Measurements from ENCODE around the gene FAM174C. TPM values are rescaled to one million over a fixed set of nuclear protein-coding genes. Genes with fewer than 3 reads are reported as not detected.

Gene FAM174C
- total RNA-seq, 3 donors from 2014 or later (not counting 1 experiment from before 2014, with no cell fraction given), result 26.6 to 33.4 (median 27.1) TPM

GRCh38 chr19:1281569-1282287, 6.4 kb downstream of the FAM174C start:
- peak overlapping the region in 1 of 2 donors; percentile 47 for H3K27ac Mint-ChIP-seq
- no peak for TF ChIP-seq CTCF (IDR thresholded peaks at IDR 0.05)
- DNase-seq, result no peak
- Histone ChIP-seq H3K27ac (ENCODE audit: low read length) (no peak overlapping the region), H3K4me1 (ENCODE audit: control insufficient read depth, insufficient read depth, low read length) (peaks cover 14% of the 10 kb centered on the region), H3K9me3 (ENCODE audit: control insufficient read depth, insufficient read depth, low read length) (no peaks in the 10 kb centered on the region), H3K27me3 (ENCODE audit: control insufficient read depth, insufficient read depth, low read length) (peaks cover 11% of the 10 kb centered on the region), H3K36me3 (ENCODE audit: control insufficient read depth, insufficient read depth, low read length) (peaks cover 6% of the 10 kb centered on the region), H3K4me3 (ENCODE audit: low read length) (no peak overlapping the region)
- no peaks in the 10 kb centered on the region for H3K9me3 Mint-ChIP-seq
- H3K4me1 Mint-ChIP-seq, result peaks cover 8 to 28% of the 10 kb centered on the region in 2 donors
- peaks cover 12 to 18% of the 10 kb centered on the region in 2 donors for H3K27me3 Mint-ChIP-seq (ENCODE audit: low read depth in 2 of 2)
- intact Hi-C loops (cut with micrococcal nuclease), result no loop called here
- H3K36me3 Mint-ChIP-seq, result no peaks in the 10 kb centered on the region
- 86% methylated on average over 15 of the region's 15 CpGs for whole genome bisulfite sequencing (ENCODE audit: insufficient coverage)
- no peak for ATAC-seq
- no peak overlapping the region for H3K4me3 Mint-ChIP-seq

GRCh38 chr19:1282588-1283206, 7.4 kb downstream of the FAM174C start:
- no peak overlapping the region for H3K4me3 ChIP-seq (ENCODE audit: low read length)
- Mint-ChIP-seq H3K9me3 (no peaks in the 10 kb centered on the region), H3K4me1 (peaks cover 8 to 26% of the 10 kb centered on the region in 2 donors), H3K27me3 (ENCODE audit: low read depth in 2 of 2) (peaks cover 12 to 22% of the 10 kb centered on the region in 2 donors), H3K36me3 (no peaks in the 10 kb centered on the region), H3K27ac (no peak overlapping the region), H3K4me3 (no peak overlapping the region)
- peaks cover 16% of the 10 kb centered on the region for H3K27me3 ChIP-seq (ENCODE audit: control insufficient read depth, insufficient read depth, low read length)
- intact Hi-C loops (cut with micrococcal nuclease), result no loop called here
- no peaks in the 10 kb centered on the region for H3K9me3 ChIP-seq (ENCODE audit: control insufficient read depth, insufficient read depth, low read length)
- DNase-seq (no peak), ATAC-seq (no peak)
- 85% methylated on average over 18 of the region's 18 CpGs for WGBS (ENCODE audit: insufficient coverage)
- H3K36me3 ChIP-seq (ENCODE audit: control insufficient read depth, insufficient read depth, low read length), result peaks cover 6% of the 10 kb centered on the region
- peaks cover 12% of the 10 kb centered on the region for H3K4me1 ChIP-seq (ENCODE audit: control insufficient read depth, insufficient read depth, low read length)
- no peak overlapping the region for H3K27ac ChIP-seq (ENCODE audit: low read length)
- TF ChIP-seq CTCF (IDR thresholded peaks at IDR 0.05), result no peak

GRCh38 chr19:1283207-1283916, 8.0 kb downstream of the FAM174C start:
- no peak overlapping the region for H3K27ac Mint-ChIP-seq

More at GRCh38 chr19:1283207-1283916, 8.0 kb downstream of the FAM174C start:
- 86% methylated on average over 28 of the region's 29 CpGs for WGBS (ENCODE audit: insufficient coverage)
- no peak overlapping the region for H3K4me3 Mint-ChIP-seq
- no peak for TF ChIP-seq CTCF (IDR thresholded peaks at IDR 0.05)
- no peaks in the 10 kb centered on the region for H3K36me3 Mint-ChIP-seq
- DNase-seq (no peak), ATAC-seq (no peak)
- Histone ChIP-seq H3K4me1 (ENCODE audit: control insufficient read depth, insufficient read depth, low read length) (peaks cover 17% of the 10 kb centered on the region), H3K4me3 (ENCODE audit: low read length) (no peak overlapping the region), H3K27ac (ENCODE audit: low read length) (no peak overlapping the region), H3K9me3 (ENCODE audit: control insufficient read depth, insufficient read depth, low read length) (no peaks in the 10 kb centered on the region), H3K36me3 (ENCODE audit: control insufficient read depth, insufficient read depth, low read length) (peaks cover 6% of the 10 kb centered on the region), H3K27me3 (ENCODE audit: control insufficient read depth, insufficient read depth, low read length) (peaks cover 20% of the 10 kb centered on the region)
- intact Hi-C loops (cut with micrococcal nuclease), result no loop called here
- peaks cover 12 to 22% of the 10 kb centered on the region in 2 donors for H3K27me3 Mint-ChIP-seq (ENCODE audit: low read depth in 2 of 2)
- H3K4me1 Mint-ChIP-seq, result peaks cover 8 to 26% of the 10 kb centered on the region in 2 donors
- no peaks in the 10 kb centered on the region for H3K9me3 Mint-ChIP-seq
